Smooth muscle cell of the umbilical artery (primary cell): Measurements from ENCODE around the gene ZNF772. TPM values are rescaled to one million over a fixed set of nuclear protein-coding genes. Genes with fewer than 3 reads are reported as not detected.

Experiments
- total RNA-seq: library from RNA; depleted of rRNA; stranded (reverse); fragments of >200 nt; gene quantifications from 2 replicates; pipeline ENCODE4 v1.2.3, GENCODE V29; 2014

The ZNF772 gene
- 15.7 and 17.4 TPM in 2 replicates for total RNA-seq

GRCh38 chr19:57477191-57478008 lies at the start of gene ZNF772:
ZNF772 (minus strand) TSS chr19:57477566; CDS start chr19:57477309, 257 bp downstream.

GRCh38 chr19:57499680-57500395 lies 22.5 kb upstream of the ZNF772 start, which contains the start of gene ZNF773:
ZNF773 (plus strand) TSS chr19:57499938; CDS start chr19:57500081, 143 bp downstream.

GRCh38 chr19:57487477-57488298 lies 10.3 kb upstream of the ZNF772 start, which contains the start of gene ZNF419:
ZNF419 (plus strand) TSS chr19:57487750; CDS start chr19:57487951, 201 bp downstream.

GRCh38 chr19:57435062-57435978 lies 42.0 kb downstream of the ZNF772 start, which contains the start of gene ZNF749:
ZNF749 (plus strand) TSS chr19:57435325; CDS start chr19:57435579, 254 bp downstream.

Other genes starting within 250 kb of the ZNF772 start
- gene AURKC, start 246.5 kb downstream of the ZNF772 start, total RNA-seq = 0.46 and 1.2 TPM in 2 replicates
- gene ZNF805, start 236.9 kb downstream of the ZNF772 start, total RNA-seq = 44.6 and 50.5 TPM in 2 replicates
- 119 and 124 TPM in 2 replicates for gene ZNF460, start 197.1 kb downstream of the ZNF772 start, total RNA-seq
- gene ZNF543, start 157.1 kb downstream of the ZNF772 start, total RNA-seq = 9.5 and 10.1 TPM in 2 replicates
- 8.6 and 8.9 TPM in 2 replicates for gene ZNF304, start 126.3 kb downstream of the ZNF772 start, total RNA-seq
- 10.0 and 12.2 TPM in 2 replicates for gene TRAPPC2B, start 114.0 kb downstream of the ZNF772 start, total RNA-seq
- 5.3 and 5.4 TPM in 2 replicates for gene ZNF547, start 114.0 kb downstream of the ZNF772 start, total RNA-seq
- gene ZNF548, start 87.7 kb downstream of the ZNF772 start, total RNA-seq = 16.6 and 25.2 TPM in 2 replicates
- gene ZNF17, start 66.4 kb downstream of the ZNF772 start, total RNA-seq = 9.8 and 18.7 TPM in 2 replicates
- gene ZNF749, start 42.2 kb downstream of the ZNF772 start, total RNA-seq = 9.2 and 10.6 TPM in 2 replicates
- 0.30 and 1.0 TPM in 2 replicates for gene VN1R1, start 20.4 kb downstream of the ZNF772 start, total RNA-seq
- 10.9 and 21.7 TPM in 2 replicates for gene ZNF419, start 10.2 kb upstream of the ZNF772 start, total RNA-seq
- gene ZNF773, start 22.4 kb upstream of the ZNF772 start, total RNA-seq = 25.4 and 28.5 TPM in 2 replicates
- gene ZNF549, start 49.8 kb upstream of the ZNF772 start, total RNA-seq = 5.3 and 6.2 TPM in 2 replicates
- 9.2 and 10.7 TPM in 2 replicates for gene ZNF550, start 82.3 kb upstream of the ZNF772 start, total RNA-seq
- 3.9 and 4.9 TPM in 2 replicates for gene ZNF416, start 101.3 kb upstream of the ZNF772 start, total RNA-seq
- gene ZIK1, start 106.6 kb upstream of the ZNF772 start, total RNA-seq = 3.9 and 6.2 TPM in 2 replicates
- gene ZNF530, start 122.3 kb upstream of the ZNF772 start, total RNA-seq = 2.1 and 3.0 TPM in 2 replicates
- 17.9 and 21.1 TPM in 2 replicates for gene ZNF134, start 136.7 kb upstream of the ZNF772 start, total RNA-seq
- 11.6 and 11.8 TPM in 2 replicates for gene ZNF211, start 155.6 kb upstream of the ZNF772 start, total RNA-seq
- gene ZSCAN4, start 191.4 kb upstream of the ZNF772 start, total RNA-seq = 0.37 TPM in 1 of 2 replicates, not detected in the other
- gene ZNF551, start 204.4 kb upstream of the ZNF772 start, total RNA-seq = 3.6 and 5.3 TPM in 2 replicates
- 4.2 and 4.9 TPM in 2 replicates for gene ZNF154, start 231.6 kb upstream of the ZNF772 start, total RNA-seq